ENCODE results near the gene ELOVL6.
"Not testable (repeated sequence)": the region's sequence is repeated elsewhere in the genome, so short reads cannot be mapped to it uniquely, and the experiment has no call there.

The ELOVL6 gene

DNA sequence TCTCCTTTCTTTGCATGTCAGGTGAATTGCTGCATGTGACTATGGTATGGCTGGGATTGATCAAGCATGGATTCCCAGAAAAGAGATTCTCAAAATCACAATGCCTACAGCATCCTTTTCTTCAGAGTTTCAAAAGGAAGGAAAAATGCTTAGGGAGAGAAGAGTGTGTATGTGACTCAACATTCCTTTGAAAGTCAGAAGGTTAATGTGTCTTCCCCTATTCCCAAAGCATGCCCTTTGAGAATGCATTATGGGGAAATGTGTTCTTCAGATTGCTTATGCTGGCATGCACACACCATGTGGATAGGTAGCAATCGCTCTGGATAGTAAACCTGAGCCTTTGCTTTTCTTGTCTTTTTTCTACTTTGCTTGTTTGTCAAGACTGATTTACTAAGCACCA, 78.5 kb downstream of the ELOVL6 start:
- peak; percentile 72 for DNase-seq

DNA sequence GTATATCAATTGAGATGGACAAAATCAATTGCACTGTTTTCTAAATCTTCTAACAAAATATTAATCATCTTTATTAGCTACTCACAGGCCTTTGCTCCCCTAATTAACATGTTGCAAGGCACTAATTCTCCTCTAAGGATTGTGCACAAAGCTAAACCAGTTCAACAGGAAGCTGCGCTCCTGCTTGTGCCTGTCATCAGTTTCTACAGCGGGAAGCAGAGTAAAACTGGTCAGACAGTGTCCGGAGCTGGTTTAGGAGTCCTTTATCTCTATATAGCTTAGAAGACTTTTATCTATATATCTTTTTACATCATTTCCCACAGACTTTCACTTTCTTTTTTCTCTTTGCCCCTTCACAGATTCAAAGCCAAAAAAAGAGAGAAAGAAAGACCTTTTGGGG, 79.1 kb downstream of the ELOVL6 start:
- no peak for DNase-seq

DNA sequence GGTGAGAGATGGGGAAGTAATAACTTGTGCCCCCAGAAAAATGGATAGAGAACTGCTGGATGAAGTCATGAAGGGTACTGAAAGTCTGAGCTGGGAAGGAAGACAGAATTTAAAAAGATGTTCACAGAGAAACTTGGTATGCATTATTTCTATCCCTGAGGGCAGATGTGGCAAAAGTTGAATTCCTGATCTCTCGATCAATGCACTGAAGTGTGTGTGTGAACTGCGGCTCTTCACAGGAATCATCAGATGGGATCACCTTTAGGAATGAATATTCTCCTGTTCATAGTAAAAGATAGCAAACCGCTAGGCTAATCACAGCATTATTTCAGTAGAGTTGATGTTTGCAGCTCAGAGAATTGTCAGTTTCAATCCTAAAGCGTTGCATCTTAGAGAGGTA, 86.4 kb downstream of the ELOVL6 start:
- DNase-seq: no peak

DNA sequence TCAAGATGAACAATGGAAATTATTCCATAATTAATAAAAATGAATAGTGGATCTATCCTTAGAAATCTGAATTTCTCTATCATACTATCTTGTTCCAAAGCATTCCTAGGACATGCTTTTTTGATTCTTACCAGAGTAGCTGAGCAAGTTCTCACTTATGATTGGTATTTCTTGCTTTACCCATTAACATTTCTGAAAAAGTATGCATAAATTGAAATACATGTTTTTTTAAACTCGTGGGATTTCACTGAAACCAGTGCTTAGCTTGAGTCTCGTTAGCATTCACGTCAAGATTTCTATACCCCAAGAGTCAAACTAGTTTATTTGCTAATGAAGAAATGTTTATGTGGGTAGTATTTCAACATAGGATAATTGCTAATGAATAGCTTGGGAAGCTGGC, 89.0 kb downstream of the ELOVL6 start:
- peak; percentile 47 for DNase-seq

DNA sequence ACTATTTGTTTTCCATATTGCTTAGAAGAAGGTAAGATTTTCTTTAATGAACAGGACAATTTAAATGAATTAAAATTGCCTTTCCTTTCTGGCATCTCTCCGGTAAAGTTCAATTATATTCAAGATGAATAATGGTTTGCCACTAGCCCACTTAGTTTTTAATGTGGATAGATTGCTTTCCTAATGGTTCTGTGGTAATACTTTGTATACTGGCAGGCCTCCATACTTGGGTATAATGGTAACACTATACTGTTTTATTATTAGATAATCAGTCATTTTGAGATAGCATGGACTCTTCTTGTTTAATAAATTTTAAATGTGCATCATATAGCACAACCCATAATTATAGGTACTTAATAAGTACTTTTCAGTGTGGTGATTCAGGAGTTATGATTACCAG, 89.5 kb downstream of the ELOVL6 start:
- DNase-seq: no peak

DNA sequence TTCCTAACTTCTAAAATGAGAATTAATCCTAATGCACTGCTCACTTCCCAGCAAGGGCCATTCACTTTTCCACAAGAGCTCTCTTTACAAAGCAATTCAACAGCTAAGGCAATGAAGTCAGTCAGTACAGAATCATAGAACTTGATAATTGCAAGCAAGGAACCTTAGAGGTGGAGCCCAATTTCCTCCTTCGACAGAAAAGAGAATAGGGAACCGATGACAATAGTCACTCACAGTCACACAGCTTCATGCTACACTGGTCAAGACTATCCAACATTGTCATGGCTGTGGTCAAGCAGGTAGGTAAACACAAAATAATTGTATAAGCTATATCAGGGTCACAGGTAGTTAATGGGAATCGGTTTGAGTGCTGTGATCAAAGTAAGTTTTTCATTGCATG, 90.0 kb downstream of the ELOVL6 start:
- DNase-seq: no peak

DNA sequence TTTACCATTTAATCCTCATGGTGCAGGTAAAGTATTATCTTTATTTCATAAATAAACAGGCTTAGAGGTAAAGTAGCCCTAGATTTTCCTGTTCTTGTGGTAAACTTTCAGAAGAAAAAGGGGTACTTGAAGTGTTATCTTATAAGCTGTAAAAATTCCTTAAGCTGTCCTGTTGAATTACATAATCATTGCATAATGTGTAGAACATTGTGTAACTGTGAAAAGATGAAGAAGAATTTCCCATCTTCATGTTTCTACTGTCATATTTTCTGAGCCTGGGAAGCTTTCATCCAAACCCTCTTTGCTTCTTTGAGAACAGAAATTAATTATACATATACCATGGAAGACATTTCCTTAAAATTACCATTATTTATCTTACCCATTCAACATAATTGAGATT, 90.5 kb downstream of the ELOVL6 start:
- DNase-seq: peak; percentile 39

DNA sequence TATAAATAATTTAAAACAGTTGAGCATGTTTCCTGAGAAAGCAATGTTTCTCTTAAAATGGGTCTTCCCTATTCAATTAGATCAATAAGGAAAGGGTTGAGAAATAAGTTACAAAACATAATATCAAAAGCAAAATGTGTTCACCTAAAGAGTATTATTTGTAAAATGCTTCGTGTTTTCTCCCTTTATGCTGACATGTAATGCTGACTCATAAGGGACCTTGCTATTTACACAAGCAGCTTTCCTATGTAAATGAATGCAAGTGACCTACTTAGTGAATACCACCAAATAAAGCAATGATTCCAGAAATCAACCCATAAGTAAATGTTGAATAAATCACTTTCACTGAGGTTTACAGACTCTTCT, 91.5 kb downstream of the ELOVL6 start:
- DNase-seq: peak; percentile 65

DNA sequence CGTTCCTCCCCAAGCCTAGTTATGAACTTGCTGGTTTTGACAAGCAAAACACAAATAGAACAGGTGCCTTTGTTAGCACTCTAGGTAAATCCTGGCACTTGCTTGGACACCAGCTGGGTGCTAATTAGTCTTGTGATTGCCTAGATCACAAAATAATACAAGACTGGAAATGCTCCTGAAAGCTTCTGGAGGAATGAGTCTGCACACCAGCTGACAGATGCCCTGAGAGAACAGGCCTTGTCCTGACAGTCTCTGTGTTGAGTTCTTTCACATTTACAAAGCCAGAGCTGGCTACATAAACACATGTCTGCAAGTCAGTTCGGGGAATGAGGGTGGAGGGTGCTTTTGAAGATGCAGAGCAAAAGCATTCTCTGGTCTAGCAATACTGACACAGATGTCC, 93.8 kb downstream of the ELOVL6 start:
- no peak for DNase-seq

DNA sequence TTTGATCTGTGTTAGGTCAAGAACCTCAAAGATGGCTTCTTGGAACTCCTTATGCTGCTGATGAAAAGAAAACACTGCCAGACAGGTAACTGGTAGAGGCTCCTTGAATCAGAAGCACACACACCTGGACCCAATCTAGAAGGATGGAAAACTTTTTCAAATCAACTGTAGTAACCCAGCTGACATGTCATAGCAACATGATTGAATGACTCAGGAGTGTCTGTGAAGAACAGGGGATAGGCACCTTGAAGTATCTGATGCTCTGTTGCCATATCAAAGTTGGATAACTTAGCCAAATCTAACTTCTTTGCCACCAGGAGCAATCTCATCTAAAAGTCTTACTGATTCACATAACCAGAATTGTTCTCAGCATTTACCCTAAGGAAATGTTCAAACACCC, 98.8 kb downstream of the ELOVL6 start:
- DNase-seq: no peak

DNA sequence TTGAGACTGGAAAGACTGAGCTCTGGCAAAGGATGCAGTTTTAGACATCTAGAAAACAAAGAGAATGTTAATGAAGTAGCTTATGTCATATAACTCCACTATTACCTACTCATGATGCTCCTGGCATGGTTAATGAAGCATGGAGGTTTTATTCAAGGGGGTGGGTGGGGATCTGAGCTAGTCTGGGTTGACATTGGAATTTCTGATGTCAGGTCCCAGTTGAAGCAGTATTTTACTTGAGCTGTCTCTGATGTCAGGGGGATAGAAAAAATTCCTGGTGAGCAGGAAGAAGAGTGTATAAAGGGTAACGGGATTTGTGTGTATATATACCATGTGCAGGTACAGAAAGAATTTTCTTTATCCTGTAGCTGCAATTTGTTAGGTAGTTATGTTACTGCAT, 102.0 kb downstream of the ELOVL6 start:
- no peak for DNase-seq

DNA sequence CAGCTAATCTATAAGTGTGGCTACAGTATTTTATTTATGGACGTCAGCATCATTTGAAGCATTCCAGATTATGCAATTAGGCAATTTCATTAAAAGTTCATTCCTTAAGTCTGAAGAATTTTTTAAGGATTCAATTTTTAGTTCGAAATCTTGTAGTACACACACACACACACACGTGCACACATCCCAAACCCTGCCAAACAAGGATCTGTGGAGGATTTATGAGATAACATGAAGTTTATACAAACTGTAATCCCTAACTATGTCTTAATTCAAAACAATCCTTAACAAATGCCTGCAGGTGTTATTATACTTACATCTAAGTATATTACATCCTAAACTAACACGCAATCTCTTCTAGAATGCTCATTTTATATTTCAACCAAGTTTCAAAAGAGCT, 105.8 kb downstream of the ELOVL6 start:
- no peak for DNase-seq

DNA sequence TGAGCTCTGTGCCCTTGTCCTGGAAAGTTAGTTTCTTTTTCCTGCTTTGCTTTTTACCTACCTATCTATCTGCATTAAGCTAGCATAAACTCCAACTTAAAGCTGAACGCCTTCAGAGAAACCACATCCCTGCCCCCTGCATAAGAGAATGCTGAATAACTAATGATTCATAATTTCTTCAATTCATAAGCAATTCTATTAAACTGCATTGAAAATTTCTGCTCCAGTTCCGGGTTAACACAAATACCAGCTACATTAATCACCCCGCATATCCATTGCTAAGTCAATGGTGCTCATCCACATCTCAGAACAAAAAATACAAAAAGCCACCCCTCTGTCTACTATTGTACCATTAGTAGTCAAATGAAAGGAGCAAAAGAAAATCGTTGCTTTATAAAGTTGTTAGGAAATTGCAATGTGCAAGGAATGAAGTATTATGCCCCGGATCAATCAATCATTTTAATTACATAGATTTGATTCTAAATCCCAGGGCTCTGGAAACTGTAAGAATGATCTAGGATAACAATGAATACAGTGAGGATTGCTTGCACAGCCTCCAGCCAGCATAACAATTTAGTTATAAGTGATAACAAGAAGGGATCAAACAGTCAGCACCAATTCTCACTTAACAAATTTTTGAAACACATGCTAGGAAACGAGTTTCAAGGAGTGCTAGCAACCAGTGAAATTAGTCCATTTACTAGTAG, 106.8 kb downstream of the ELOVL6 start:
- DNase-seq: peak; percentile 87

DNA sequence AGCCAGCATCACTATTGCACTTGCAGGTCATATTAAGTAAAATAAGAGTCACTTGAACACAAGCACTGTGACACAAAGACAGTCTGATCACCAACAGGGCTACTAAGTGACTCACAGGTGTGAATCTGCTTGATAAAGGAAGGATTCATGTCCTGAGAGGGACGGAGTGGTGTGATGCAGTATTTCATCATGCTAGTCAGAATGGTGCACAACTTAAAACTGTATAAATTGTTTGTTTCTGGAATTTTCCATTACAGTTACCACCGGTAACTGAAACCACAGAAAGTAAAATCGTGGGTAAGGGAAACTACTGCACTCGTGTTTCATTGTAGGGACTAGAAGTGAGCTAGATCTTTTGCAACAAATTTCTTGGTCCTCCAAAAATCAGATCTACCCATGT, 109.7 kb downstream of the ELOVL6 start:
- peak; percentile 65 for DNase-seq

DNA sequence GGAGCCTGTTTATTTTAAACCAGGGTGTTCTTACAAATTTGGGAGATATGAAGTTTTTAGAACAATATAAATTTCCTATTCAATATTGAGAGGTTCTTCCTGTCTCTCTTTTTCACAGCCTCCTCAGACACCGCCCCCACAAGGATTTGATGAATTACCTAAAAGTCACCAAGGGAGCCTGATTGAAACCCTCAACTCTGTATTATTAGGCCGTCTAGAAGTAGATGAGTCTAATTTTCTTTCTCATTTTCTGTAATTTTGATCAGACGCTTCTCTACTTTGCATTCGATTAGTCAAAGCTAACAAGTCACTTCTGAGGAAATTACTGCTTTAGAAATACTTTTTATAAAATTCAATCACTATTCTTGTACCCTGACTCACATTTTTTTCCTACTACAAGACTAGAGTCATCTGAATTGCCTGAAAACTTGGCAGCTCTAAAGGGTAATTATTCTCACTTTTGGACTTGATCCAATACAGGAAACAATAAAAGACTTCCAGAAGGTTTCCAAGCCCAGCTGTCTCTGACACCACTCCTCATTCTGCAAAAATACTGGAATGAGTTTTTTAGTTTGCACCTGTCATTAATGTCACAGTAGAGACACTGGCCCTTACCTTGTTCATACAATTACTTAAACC, 111.2 kb downstream of the ELOVL6 start:
- DNase-seq: peak; percentile 90

DNA sequence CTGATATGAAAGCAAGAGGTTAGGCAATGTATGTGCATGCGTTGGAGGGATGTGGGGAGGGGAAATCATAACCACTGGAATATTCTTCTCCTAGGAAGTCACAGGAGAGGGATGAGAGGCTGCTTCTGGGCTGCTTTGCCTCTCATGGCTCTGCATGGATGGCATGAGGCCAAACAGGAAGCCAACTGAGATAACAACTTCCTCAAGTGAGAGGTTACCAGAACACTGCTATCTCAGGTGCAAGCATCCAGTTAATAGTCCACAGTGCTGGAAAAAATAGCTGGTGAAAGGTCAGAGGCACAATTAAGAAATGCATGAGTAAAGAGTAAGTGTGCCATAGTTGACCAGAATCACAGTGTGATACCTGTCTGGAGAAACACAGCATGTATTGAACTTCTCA, 113.3 kb downstream of the ELOVL6 start:
- no peak for DNase-seq

DNA sequence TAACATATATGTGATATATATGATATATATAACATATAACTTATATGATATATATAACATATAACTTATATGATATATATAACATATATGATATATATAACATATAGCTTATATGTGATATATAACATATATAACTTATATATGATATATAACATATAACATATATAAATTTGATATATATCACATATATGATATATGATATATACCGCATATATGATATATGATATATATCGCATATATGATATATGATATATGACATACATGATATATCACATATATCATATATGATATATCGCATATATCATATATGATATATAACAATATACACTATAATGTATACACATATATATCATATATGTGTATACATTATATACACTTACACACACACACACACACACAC, 114.3 kb downstream of the ELOVL6 start:
- no peak for DNase-seq

DNA sequence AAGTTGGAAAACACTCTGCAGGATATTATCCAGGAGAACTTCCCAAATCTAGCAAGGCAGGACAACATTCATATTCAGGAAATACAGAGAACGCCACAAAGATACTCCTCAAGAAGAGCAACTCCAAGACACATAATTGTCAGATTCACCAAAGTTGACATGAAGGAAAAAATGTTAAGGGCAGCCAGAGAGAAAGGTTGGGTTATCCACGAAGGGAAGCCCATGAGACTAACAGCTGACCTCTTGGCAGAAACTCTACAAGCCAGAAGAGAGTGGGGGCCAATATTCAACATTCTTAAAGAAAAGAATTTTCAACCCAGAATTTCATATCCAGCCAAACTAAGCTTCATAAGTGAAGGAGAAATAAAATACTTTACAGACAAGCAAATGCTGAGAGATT, 120.3 kb downstream of the ELOVL6 start:
- not testable (repeated sequence) for DNase-seq

DNA sequence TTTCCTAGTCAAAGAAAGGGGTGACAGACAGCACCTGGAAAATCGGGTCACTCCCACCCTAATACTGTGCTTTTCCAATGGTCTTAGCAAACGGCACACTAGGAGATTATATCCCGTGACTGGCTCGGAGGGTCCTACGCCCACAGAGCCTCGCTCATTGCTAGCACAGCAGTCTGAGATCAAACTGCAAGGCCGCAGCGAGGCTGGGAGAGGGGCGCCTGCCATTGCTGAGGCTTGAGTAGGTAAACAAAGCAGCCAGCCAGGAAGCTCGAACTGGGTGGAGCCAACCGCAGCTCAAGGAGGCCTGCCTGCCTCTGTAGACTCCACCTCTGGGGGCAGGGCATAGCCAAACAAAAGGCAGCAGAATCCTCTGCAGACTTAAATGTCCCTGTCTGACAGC, 121.6 kb downstream of the ELOVL6 start:
- not testable (repeated sequence) for DNase-seq

DNA sequence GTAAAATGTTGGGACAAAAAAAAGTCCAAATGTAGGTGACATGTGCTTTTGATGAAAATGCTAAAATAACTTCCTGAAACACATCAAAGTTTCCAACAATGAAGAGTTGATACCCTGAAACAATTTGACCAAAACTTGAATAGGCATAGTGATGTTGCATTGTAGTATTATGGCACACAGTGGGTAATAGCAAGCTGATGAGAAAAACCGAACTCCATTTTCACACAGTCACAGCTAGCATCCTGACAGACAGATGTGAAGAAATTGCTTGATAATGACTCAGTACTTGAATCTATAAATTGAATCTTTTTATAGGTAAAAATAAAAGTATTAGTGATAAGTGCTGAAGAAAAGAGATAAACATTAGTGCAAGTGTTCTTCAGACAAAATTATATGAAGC, 122.5 kb downstream of the ELOVL6 start:
- DNase-seq: no peak

DNA sequence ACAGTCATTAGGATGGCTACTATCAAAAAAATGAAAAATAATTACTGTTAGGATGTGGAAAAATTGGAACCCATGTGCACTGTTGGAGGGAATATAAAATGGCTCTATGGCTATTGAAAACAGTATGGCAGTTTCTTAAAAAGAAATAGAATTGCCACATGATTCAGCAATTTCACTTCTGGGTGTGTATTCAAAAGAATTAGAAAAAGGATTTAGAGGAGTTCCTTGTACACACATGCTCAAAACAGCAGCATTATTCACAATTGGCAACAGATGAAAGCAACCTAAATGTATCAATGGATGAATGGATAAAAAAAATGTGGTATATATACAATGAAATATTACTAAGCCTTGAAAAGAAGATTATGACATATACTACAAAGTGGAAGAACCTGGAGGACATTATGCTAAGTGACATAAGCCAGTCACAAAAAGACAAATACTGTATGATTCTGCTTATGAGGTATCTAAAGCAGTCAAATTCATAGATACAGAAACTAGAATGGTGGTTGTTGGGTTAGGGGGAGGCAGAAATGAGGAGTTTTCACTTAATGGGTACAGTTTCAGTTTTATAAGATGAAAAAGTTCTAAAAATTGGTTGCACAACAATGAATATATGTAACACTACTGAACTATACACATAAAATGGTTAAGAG, 123.2 kb downstream of the ELOVL6 start:
- DNase-seq: no peak

DNA sequence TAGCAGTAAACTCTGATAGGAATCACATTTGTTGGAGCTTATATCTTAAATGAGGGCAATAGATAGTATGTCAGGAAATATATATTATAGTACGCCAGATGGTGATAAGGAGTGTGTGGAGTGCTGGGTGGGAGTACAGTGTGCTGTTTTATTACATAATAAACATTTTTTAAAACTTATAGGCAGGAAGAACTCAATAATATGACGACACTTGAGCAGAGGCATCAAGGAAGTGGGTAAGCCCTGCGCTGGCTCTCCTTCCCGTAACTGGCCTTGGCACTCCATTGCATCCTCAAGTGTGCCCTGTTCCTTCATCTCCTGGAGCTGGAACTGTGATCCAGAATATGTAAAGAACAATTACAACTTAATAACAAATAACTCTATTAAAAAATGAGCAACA, 123.8 kb downstream of the ELOVL6 start:
- DNase-seq: no peak

DNA sequence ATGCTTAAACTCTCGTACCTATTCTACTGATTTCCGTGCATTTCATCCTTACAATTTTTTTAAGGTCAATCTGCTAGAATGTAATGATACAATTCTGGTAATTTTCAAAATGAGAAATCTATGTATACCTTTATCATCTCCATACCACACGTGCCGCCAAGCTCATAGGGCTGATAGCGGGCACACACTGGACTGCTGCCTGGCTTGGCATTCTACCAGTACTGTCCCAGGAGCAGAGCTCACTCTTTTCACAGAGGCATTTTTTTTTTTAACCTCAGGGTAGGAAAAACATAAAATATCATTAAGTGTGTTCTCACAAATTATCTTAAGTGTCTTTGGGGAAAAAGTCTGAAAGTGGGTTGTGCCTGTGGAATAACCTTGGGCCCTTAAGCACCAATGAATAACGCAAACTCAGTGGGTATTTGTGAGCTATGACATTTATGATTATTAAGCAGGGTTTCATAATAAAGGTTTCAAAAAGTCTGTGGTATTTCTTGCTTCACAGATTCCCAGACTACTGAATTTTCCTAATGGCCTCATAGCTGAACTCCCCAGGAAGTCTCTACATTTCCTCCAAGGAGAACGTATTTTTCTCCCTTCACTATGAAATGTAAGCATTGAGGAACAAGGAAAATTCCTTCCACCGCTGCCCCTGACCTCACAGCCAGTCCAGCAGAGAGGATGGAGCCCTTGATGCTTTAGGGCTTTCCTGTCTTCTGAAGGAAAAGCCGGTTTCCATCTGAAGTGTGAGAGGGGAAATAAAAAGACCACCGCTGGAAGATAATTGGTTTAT, 125.2 kb downstream of the ELOVL6 start:
- no peak for DNase-seq

DNA sequence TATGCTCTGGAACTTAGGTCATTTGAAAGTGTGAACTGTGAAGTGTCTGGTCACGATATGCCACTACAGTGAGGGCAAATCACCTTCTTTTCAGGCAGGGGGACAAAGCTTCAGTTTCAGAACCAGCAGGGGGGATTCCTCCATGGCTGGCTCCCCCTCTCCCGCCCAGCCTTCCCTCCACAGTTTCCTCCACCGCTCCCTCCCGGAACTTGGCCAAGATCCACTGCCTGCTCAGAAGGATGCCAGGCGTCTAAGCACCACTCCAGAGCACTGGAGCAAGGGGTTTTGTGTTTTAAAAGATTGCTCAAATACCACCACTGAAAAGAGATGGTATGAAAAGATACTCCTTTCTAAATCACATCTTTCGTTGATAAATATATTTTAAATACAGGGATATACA, 126.9 kb downstream of the ELOVL6 start:
- no peak for DNase-seq
